GM12878 (cell line): ENCODE results near the gene KIF24. TPM values are rescaled to one million over a fixed set of nuclear protein-coding genes. Genes with fewer than 3 reads are reported as not detected.

Source experiments
- ATAC-seq: fragments of 200-7000 bp; cut with Tn5 transposase; 3 replicates; pipeline ENCODE4 v1.9.1; 2020; ENCODE audit warnings: mild to moderate bottlenecking, moderate library complexity
- BruUV-seq: library from RNA; stranded (reverse); fragments of 400-500 nt; replicated peaks from 2 replicates; lab custom pipeline; 2021; lab: Mats Ljungman, UMichigan
- CTCF ChIA-PET: fragments of 300-600 bp; sonication (Branson Sonifier 250); formaldehyde crosslinking; extraction: SDS; loops from one replicate; lab custom pipeline; 2021; ENCODE audit warnings: inconsistent platforms; lab: Yijun Ruan, JAX
- POLR2A ChIA-PET: fragments of 350-600 bp; formaldehyde crosslinking; extraction: SDS; loops from one replicate; lab custom pipeline; 2021; ENCODE audit warnings: inconsistent platforms; lab: Charles Lee
- RAD21 ChIA-PET: fragments of 300-600 bp; sonication (Branson Sonifier 250); formaldehyde crosslinking; loops from one replicate; lab custom pipeline; 2023; ENCODE audit warnings: antibody characterized with exemption; ENCODE audit not compliant: unreplicated experiment; lab: Charles Lee
- SMC1A ChIA-PET: fragments of 300-600 bp; sonication (Branson Sonifier 250); formaldehyde crosslinking; loops from one replicate; lab custom pipeline; 2023; ENCODE audit not compliant: unreplicated experiment, uncharacterized antibody; lab: Charles Lee
- DNase-seq: peaks from one replicate; pipeline ENCODE4 v3.0.0-alpha.2; 2011; ENCODE audit warnings: low read depth, low spot score
- FAIRE-seq: peaks from 3 replicates; lab custom pipeline; 2011; peaks lifted over from hg19 to GRCh38; lab: Jason Lieb, UNC
- H2AFZ ChIP-seq: 2 replicates; pipeline ENCODE4 v1.6.0; 2011; ENCODE audit warnings: low read depth, low read length, control low read depth; ENCODE audit not compliant: control insufficient read depth
- H3K27ac ChIP-seq: 2 replicates; pipeline ENCODE4 v1.5.1; 2011; ENCODE audit warnings: control low read depth; ENCODE audit not compliant: control insufficient read depth, insufficient read depth
- H3K27me3 ChIP-seq, 2 experiments: replicated peaks in 1 of 2; 2 replicates each; pipeline versions ENCODE4 v1.6.0 to v1.6.1; 2011; ENCODE audit warnings: low read length in 1 of 2; ENCODE audit not compliant: control insufficient read depth in 2 of 2, insufficient read depth in 2 of 2
- H3K36me3 ChIP-seq, 2 experiments: 2 replicates each; pipeline ENCODE4 v1.5.1; 2011; ENCODE audit warnings: low read length in 1 of 2; ENCODE audit not compliant: control insufficient read depth in 2 of 2, insufficient read depth in 2 of 2
- H3K4me1 ChIP-seq: 2 replicates; pipeline ENCODE4 v1.6.1; 2011; ENCODE audit warnings: mild to moderate bottlenecking, low read length, moderate library complexity, mixed read lengths; ENCODE audit not compliant: control insufficient read depth, insufficient read depth
- H3K4me2 ChIP-seq: 2 replicates; pipeline ENCODE4 v1.6.0; 2011; ENCODE audit warnings: control low read depth; ENCODE audit not compliant: control insufficient read depth, insufficient read depth
- H3K4me3 ChIP-seq: fragments of 200-600 bp; sonication (generic); 2 replicates; pipeline ENCODE4 v1.5.1; 2016
- H3K79me2 ChIP-seq: 2 replicates; pipeline ENCODE4 v1.6.0; 2011; ENCODE audit warnings: low read length; ENCODE audit not compliant: control insufficient read depth, insufficient read depth
- H3K9ac ChIP-seq: 2 replicates; pipeline ENCODE4 v1.8.0; 2011; ENCODE audit warnings: low read length, control low read depth, mixed read lengths; ENCODE audit not compliant: control insufficient read depth, insufficient read depth
- H3K9me3 ChIP-seq: replicated peaks from 3 replicates; pipeline ENCODE4 v1.5.1; 2011; ENCODE audit warnings: mild to moderate bottlenecking, low read length; ENCODE audit not compliant: control insufficient read depth, insufficient read depth
- H4K20me1 ChIP-seq: 2 replicates; pipeline ENCODE4 v1.6.0; 2011; ENCODE audit not compliant: control insufficient read depth, insufficient read depth
- BCL11A ChIP-seq: IDR thresholded peaks from 2 replicates; pipeline ENCODE4 v1.6.1; 2011; ENCODE audit warnings: low read depth, low read length
- EED ChIP-seq: sonication (generic); IDR thresholded peaks from 2 replicates; pipeline ENCODE4 v1.6.1; 2016; ENCODE audit warnings: antibody characterized with exemption, low read depth
- EGR1 ChIP-seq, 2 experiments: IDR thresholded peaks; 1 replicate in 1 of 2; 2 replicates in 1 of 2; pipeline ENCODE4 v1.6.1; 2011 to 2012; ENCODE audit warnings: low read depth in 2 of 2, low read length in 2 of 2, borderline replicate concordance in 1 of 2, mild to moderate bottlenecking in 1 of 2, moderate library complexity in 1 of 2
- ESRRA ChIP-seq: IDR thresholded peaks from 2 replicates; pipeline ENCODE4 v1.6.1; 2012; ENCODE audit warnings: mild to moderate bottlenecking, low read length, improper control_type of control experiment
- HDAC2 ChIP-seq: fragments of 200-600 bp; sonication (generic); IDR thresholded peaks from 2 replicates; pipeline ENCODE4 v1.6.1; 2017
- MYC ChIP-seq: IDR thresholded peaks from 2 replicates; pipeline ENCODE4 v1.6.1; 2011; ENCODE audit warnings: mild to moderate bottlenecking, low read length, moderate library complexity, inconsistent platforms; ENCODE audit not compliant: insufficient read depth, insufficient replicate concordance, insufficient read length, severe bottlenecking
- NFXL1 ChIP-seq: fragments of 450-650 bp; IDR thresholded peaks from 2 replicates; pipeline ENCODE4 v1.6.1; 2017; ENCODE audit warnings: antibody characterized with exemption, mild to moderate bottlenecking, borderline replicate concordance
- PML ChIP-seq: IDR thresholded peaks from 2 replicates; pipeline ENCODE4 v1.6.1; 2012; ENCODE audit warnings: low read length, inconsistent platforms
- POU2F2 ChIP-seq: IDR thresholded peaks from 3 replicates; pipeline ENCODE4 v1.6.1; 2011; ENCODE audit warnings: low read depth, mild to moderate bottlenecking, low read length, borderline replicate concordance
- SIN3A ChIP-seq: IDR thresholded peaks from 2 replicates; pipeline ENCODE4 v1.6.1; 2012; ENCODE audit warnings: low read depth, low read length, improper control_type of control experiment
- TCF3 ChIP-seq: IDR thresholded peaks from 2 replicates; pipeline ENCODE4 v1.6.1; 2012; ENCODE audit warnings: low read depth, mild to moderate bottlenecking, low read length, borderline replicate concordance; ENCODE audit not compliant: insufficient read depth
- YBX1 ChIP-seq: fragments of 450-650 bp; IDR thresholded peaks from 2 replicates; pipeline ENCODE4 v1.6.1; 2016; ENCODE audit warnings: antibody characterized with exemption
- WGBS: methylation state at CpG from one replicate; pipeline ENCODE4 v1.1.6; 2016; ENCODE audit warnings: low lambda C conversion rate; ENCODE audit not compliant: insufficient replicate concordance, insufficient coverage; ENCODE audit errors: missing lambda C conversion rate; 5-methylcytosine and 5-hydroxymethylcytosine counted together
- in situ Hi-C: fragments of 300-500 bp; cut with MboI; formaldehyde crosslinking; loops from 9 replicates; pipeline ENCODE4 v1.14.3; 2018; ENCODE audit warnings: mixed read lengths
- intact Hi-C: fragments of 100-400 bp; cut with micrococcal nuclease; formaldehyde crosslinking; loops from one replicate; pipeline ENCODE4 v1.14.2; 2022; ENCODE audit not compliant: unreplicated experiment
- polyA plus RNA-seq, 11 experiments: library from polyadenylated mRNA; depleted of rRNA in 4 of 11; unstranded in 6 of 11; stranded (reverse) in 5 of 11; fragments of >200 nt; fragmentation: Nextera tagmentation in 4 of 11; fragmentation: Illumina TruSeq in 1 of 11; extraction: Ambion mirVana in 4 of 11; extraction: Trizol in 1 of 11; gene quantifications; 1 replicate in 1 of 11; 2 replicates in 10 of 11; pipeline versions ENCODE4 v1.2.1 to v1.2.3, GENCODE V29; 2011 to 2016; ENCODE audit warnings: inconsistent platforms in 2 of 11, missing spikeins in 2 of 11, low read depth in 1 of 11
- total RNA-seq, 4 experiments: library from RNA; depleted of rRNA in 3 of 4; stranded (reverse); fragments of >200 nt in 3 of 4; fragmentation: Illumina TruSeq in 1 of 4; extraction: Trizol in 1 of 4; gene quantifications; 2 replicates each; pipeline versions ENCODE4 v1.2.1 to v1.2.3, GENCODE V29; 2013 to 2021
- TF ChIP-seq, protein P1 (sequence below): fragments of 450-650 bp; formaldehyde crosslinking; IDR thresholded peaks from 2 replicates; pipeline ENCODE4 v1.4.0; 2020; ENCODE audit warnings: mild to moderate bottlenecking, moderate library complexity
- TF ChIP-seq, protein P2 (sequence below): IDR thresholded peaks from 2 replicates; pipeline ENCODE4 v1.6.1; 2012; ENCODE audit warnings: low read depth, low read length, improper control_type of control experiment
- TF ChIP-seq, protein P3 (sequence below): IDR thresholded peaks from 2 replicates; pipeline ENCODE4 v1.6.1; 2012; ENCODE audit warnings: low read length, inconsistent platforms
- TF ChIP-seq, protein P4 (sequence below), 3 experiments: IDR thresholded peaks in 2 of 3; conservative IDR thresholded peaks in 1 of 3; 2 replicates each; pipeline ENCODE4 v1.5.1; 2011; ENCODE audit warnings: low read depth in 3 of 3, low read length in 3 of 3, mild to moderate bottlenecking in 3 of 3, control low read depth in 2 of 3, moderate library complexity in 2 of 3, inconsistent platforms in 1 of 3, mixed read lengths in 1 of 3; ENCODE audit not compliant: control insufficient read depth in 2 of 3, insufficient read depth in 1 of 3; ENCODE audit errors: extremely low read depth in 1 of 3

The KIF24 gene
- total and polyA plus RNA-seq, 10 of the 15 experiments (the other 5 are each of a cell fraction or from before 2014, with no cell fraction given), result 0.58 to 6.7 (median 5.3) TPM

DNA sequence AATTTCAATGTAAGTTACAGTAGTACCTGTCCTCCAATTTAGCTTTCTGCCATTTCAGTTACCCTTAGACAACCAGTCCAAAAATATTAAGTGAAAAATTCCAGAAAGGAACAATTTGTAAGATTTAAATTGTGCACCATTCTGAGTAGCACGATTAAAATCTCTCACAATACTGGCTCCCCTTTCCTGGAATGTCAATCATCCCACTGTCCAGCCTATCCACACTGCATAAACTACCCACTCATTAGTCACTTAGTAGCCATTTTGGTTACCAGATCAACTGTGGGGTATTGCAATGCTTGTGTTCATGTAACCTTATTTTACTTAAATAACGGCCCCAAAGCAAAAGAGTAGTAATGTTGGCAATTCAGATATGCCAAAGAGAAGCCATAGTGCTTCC is 11.6 kb downstream of the KIF24 start:
- Histone ChIP-seq H3K4me1 (no peaks in the 10 kb centered on the region), H3K79me2 (no peaks in the 10 kb centered on the region; the same call in 1 of the 2 replicates), H3K27ac (no peak overlapping the region), H3K36me3 (peaks cover 0 to 2% of the 10 kb centered on the region in 2 experiments; a peak in 2 of 4 replicates), H3K9me3 (no peaks in the 10 kb centered on the region), H2AFZ (no peak overlapping the region), H4K20me1 (no peaks in the 10 kb centered on the region), H3K9ac (no peak overlapping the region), H3K4me3 (no peak overlapping the region), H3K27me3 (no peaks in the 10 kb centered on the region), H3K4me2 (no peak overlapping the region)
- BruUV-seq, result no TSS peak
- 78% methylated on average over 2 of the region's 2 CpGs for WGBS
- SMC1A ChIA-PET, result no interaction called here
- in situ Hi-C loops, result no loop called here
- DNase-seq (no peak), FAIRE-seq (no peak), ATAC-seq (no peak)
- RAD21 ChIA-PET, result no interaction called here
- POLR2A ChIA-PET, result no interaction called here
- intact Hi-C loops, result no loop called here
- CTCF ChIA-PET, result no interaction called here
- TF ChIP-seq NFXL1 (no peak), TCF3 (no peak), HDAC2 (no peak), EGR1 (IDR thresholded peaks at IDR 0.05; ENCODE audit: borderline replicate concordance in 1 of 2, low read depth in 2 of 2, low read length in 2 of 2) (no peak), YBX1 (no peak), SIN3A (no peak), EED (no peak), MYC (no peak), PML (no peak), ESRRA (no peak), POU2F2 (no peak), BCL11A (no peak)
- TF ChIP-seq, protein P1, sequence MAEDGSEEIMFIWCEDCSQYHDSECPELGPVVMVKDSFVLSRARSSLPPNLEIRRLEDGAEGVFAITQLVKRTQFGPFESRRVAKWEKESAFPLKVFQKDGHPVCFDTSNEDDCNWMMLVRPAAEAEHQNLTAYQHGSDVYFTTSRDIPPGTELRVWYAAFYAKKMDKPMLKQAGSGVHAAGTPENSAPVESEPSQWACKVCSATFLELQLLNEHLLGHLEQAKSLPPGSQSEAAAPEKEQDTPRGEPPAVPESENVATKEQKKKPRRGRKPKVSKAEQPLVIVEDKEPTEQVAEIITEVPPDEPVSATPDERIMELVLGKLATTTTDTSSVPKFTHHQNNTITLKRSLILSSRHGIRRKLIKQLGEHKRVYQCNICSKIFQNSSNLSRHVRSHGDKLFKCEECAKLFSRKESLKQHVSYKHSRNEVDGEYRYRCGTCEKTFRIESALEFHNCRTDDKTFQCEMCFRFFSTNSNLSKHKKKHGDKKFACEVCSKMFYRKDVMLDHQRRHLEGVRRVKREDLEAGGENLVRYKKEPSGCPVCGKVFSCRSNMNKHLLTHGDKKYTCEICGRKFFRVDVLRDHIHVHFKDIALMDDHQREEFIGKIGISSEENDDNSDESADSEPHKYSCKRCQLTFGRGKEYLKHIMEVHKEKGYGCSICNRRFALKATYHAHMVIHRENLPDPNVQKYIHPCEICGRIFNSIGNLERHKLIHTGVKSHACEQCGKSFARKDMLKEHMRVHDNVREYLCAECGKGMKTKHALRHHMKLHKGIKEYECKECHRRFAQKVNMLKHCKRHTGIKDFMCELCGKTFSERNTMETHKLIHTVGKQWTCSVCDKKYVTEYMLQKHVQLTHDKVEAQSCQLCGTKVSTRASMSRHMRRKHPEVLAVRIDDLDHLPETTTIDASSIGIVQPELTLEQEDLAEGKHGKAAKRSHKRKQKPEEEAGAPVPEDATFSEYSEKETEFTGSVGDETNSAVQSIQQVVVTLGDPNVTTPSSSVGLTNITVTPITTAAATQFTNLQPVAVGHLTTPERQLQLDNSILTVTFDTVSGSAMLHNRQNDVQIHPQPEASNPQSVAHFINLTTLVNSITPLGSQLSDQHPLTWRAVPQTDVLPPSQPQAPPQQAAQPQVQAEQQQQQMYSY (CRISPR knock-in tag), result no peak
- TF ChIP-seq, protein P2, sequence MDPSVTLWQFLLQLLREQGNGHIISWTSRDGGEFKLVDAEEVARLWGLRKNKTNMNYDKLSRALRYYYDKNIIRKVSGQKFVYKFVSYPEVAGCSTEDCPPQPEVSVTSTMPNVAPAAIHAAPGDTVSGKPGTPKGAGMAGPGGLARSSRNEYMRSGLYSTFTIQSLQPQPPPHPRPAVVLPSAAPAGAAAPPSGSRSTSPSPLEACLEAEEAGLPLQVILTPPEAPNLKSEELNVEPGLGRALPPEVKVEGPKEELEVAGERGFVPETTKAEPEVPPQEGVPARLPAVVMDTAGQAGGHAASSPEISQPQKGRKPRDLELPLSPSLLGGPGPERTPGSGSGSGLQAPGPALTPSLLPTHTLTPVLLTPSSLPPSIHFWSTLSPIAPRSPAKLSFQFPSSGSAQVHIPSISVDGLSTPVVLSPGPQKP, result no peak
- TF ChIP-seq, protein P3, sequence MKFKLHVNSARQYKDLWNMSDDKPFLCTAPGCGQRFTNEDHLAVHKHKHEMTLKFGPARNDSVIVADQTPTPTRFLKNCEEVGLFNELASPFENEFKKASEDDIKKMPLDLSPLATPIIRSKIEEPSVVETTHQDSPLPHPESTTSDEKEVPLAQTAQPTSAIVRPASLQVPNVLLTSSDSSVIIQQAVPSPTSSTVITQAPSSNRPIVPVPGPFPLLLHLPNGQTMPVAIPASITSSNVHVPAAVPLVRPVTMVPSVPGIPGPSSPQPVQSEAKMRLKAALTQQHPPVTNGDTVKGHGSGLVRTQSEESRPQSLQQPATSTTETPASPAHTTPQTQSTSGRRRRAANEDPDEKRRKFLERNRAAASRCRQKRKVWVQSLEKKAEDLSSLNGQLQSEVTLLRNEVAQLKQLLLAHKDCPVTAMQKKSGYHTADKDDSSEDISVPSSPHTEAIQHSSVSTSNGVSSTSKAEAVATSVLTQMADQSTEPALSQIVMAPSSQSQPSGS, result no peak
- TF ChIP-seq, protein P4, sequence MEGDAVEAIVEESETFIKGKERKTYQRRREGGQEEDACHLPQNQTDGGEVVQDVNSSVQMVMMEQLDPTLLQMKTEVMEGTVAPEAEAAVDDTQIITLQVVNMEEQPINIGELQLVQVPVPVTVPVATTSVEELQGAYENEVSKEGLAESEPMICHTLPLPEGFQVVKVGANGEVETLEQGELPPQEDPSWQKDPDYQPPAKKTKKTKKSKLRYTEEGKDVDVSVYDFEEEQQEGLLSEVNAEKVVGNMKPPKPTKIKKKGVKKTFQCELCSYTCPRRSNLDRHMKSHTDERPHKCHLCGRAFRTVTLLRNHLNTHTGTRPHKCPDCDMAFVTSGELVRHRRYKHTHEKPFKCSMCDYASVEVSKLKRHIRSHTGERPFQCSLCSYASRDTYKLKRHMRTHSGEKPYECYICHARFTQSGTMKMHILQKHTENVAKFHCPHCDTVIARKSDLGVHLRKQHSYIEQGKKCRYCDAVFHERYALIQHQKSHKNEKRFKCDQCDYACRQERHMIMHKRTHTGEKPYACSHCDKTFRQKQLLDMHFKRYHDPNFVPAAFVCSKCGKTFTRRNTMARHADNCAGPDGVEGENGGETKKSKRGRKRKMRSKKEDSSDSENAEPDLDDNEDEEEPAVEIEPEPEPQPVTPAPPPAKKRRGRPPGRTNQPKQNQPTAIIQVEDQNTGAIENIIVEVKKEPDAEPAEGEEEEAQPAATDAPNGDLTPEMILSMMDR (IDR thresholded peaks at IDR 0.05 in 2 of 3, conservative IDR thresholded peaks at IDR 0.05 in 1 of 3; ENCODE audit: control insufficient read depth in 2 of 3, extremely low read depth in 1 of 3, insufficient read depth in 1 of 3, low read depth in 3 of 3, low read length in 3 of 3), result no peak
